GM21360 (cell line): ENCODE measurements around the gene RPL22.

ENCODE experiments used
- ATAC-seq: cut with Tn5 transposase; IDR thresholded peaks from one replicate; pipeline ENCODE4 v1.9.1; 2021; ENCODE audit warnings: mild to moderate bottlenecking, moderate library complexity; ENCODE audit not compliant: unreplicated experiment

Gene RPL22

GRCh38 chr1:6199298-6200187 is at the start of gene RPL22:
TSS of gene RPL22 (minus strand) at chr1:6199595. CDS start at chr1:6199573, 22 bp downstream.
- ATAC-seq: peak; percentile 96

GRCh38 chr1:6248161-6248776 is 48.9 kb upstream of the RPL22 start:
- no peak for ATAC-seq

DNA sequence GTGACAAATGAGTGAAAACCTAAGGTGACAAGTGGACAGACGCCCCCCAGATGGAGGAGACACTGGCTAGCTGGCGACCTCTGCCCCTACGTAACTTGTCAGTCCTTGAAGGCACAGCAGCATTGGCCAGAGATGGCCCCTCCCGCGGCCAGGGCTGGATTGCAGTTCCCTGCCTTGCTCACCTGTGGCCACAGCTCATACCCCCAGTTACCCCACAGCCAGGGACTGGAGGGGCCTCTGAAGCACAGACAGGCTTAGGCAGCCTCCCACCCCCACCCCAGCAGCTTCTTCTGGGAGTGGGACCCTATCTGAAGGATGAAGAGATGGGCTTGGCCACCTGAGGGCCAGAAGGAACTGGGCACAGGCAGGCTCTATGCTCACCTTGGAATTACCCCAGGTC is 48.3 kb upstream of the RPL22 start:
- ATAC-seq: no peak

DNA sequence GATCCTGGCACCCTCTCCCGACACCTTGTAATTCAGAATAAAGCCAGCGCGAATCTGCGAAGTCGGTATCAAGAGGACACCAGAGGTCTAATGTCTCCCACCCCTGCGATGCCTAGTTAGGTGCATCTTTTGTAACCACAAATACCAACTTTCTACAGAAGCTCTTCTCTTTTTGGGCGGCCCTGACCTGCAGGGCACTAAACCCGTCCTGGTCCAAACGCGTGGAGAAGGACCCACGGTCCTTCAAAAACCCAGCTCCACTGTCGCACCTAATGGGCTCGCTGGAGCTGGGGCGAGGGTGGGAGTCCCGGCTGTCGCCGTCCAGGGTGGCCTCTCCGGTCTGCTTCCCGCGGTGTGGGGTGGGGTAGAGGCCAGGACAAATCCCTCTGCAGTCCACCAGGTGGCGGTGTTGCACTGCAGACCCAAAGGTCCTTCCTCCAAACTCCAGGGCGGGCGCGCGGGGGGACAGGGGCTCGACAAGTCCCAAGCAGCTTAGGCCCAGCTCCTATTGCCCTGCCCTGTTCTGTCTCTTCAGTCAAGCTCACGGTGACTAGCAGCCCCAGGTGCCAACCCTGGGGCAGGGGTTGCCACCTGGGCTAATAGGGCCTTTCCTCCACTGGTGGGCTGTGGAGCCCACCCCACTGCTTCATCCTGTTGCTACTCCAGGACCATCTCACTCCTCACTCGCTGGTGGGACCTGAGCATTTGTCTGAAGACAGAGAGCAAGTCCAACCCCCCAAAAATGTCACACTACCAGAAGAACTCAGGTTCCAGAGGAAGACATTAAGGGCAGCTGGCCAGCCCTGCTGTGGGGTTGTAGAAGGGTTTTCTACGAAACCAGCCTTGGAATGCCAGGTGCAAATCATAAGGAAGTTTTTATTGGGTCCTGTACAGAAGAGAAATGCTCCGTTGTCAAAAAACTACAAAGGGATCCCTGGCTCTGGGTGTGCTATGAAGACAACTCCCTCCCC is 47.4 kb upstream of the RPL22 start:
- peak; percentile 42 for ATAC-seq

DNA sequence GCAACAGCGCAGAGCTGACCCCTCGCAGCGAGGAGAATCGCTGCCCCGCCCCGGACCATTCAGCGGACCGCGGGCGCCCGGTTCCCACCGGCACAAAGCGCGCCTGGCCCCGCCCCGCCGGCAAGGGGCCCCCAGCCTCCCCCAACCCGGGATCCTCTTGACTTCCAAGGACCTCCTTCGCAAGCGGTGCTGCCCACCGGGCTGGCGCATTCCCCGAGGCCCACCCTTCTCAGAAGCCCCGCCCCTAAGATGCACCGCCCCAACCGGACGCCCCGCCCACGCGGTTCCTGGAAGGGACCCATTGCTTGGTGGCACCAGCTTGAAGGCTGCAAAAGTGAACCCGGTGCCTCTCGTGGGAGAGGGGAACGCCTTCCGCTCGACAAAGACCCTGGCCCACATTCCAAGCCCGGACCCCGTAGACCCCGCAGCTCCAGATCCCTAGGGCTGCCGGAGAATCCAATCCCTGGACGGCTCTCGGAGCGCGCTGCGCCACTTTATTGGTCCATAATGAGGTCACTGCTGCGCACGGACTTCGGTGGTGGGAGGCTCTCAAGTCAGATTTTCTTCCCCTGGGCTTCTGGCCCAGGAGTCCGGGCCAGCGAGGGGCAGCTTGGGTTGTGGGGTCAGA is 46.6 kb upstream of the RPL22 start:
- ATAC-seq: no peak

DNA sequence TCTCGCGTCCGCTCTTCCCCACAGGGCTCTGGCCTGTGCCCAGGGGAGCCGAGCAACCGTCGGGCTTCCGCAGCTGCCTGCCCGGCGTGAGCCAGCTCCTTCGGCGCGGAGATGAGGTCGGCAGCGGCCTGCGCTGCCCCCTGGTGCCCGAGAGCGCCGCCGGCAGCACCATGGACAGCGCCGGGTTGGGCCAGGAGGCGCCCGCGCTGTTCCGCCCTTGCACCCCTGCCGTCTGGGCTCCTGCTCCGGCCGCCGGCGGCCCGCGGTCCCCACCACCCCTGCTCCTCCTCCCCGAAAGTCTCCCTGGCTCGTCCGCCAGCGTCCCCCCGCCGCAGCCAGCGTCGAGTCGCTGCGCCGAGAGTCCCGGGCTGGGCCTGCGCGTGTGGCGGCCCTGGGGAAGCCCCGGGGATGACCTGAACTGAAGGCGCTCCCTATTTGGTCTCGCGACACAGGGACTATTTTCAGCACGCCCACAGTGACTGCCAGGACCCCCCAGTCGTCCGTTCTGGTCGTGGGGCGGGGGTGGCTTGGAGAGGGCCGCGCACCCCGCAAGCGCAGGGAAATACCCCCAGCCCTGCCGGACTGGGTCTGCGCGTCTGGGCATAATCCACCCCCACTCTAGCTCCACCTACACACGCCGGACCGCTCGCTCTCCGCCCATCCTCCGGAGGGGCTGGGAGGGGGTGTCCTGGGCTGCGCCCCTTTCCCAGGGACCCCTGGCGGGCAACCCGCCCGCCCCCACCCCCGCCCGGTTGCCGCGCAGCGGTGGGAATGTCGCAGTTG is 45.9 kb upstream of the RPL22 start:
- peak; percentile 47 for ATAC-seq

GRCh38 chr1:6244401-6245049 is 45.1 kb upstream of the RPL22 start:
- no peak for ATAC-seq

DNA sequence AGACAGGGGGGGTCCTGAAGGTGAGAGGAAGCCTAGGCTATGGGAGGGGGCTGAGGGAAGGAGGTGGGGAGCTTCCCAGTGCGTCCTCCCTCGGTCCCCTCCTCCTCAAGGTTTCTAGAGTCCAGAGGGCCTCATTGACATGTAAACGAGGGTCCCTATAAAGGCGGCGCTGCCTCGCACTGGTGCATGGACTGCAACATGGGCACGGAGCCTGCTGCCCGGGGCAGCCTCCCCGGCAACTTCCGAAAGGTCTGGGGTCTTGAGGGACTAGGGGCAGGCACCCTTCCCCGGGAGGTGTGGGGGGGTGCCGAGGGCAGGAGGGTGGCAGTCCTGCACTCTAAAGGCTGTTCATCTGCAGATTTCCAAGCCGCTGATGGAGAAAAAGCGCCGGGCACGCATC is 44.6 kb upstream of the RPL22 start, which contains the start of gene HES3:
Gene HES3, plus strand, starts transcription at position 187 of the 400 bp plus-strand sequence. Its CDS starts 187 bp downstream, at position 374.
- no peak for ATAC-seq

DNA sequence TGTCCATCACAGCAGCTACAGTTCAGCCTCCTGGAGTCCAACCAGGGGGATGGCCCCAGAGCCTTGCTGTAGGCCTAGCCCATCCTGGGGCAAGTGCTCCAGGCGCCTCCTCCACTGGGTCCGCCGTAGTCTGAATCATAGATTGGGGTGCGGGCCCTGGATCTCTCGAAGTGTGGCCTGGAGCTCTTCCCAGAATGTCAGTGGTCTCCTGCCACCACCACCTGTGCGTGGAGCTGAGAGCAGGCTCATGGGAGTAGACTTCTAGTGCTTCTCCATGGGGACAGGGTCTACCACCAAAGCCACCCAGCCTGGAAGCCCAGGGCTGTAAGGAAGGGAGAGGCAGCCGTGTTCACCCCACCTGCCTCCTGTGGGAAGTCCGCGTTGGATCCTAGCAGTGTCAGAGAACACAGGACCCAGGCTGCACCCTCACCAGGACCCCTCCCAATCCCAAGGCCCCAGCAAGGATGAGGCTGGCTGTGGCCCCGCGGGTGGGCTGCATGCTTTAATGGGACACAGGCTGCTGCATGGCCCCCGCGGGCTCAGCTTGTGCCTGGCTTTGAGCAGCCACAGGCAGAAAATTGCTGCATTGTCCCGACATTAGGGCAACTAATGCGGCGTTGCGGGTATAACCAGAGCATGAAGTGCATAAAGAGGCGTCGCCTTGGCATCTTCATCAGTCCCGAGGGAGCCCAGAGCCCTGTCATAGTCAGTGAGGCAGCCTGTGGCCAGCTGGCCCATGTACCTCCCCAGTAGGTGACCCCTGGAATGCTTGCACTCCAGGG is 43.8 kb upstream of the RPL22 start:
- ATAC-seq: no peak

GRCh38 chr1:6241887-6242740 is 42.7 kb upstream of the RPL22 start:
- no peak for ATAC-seq

DNA sequence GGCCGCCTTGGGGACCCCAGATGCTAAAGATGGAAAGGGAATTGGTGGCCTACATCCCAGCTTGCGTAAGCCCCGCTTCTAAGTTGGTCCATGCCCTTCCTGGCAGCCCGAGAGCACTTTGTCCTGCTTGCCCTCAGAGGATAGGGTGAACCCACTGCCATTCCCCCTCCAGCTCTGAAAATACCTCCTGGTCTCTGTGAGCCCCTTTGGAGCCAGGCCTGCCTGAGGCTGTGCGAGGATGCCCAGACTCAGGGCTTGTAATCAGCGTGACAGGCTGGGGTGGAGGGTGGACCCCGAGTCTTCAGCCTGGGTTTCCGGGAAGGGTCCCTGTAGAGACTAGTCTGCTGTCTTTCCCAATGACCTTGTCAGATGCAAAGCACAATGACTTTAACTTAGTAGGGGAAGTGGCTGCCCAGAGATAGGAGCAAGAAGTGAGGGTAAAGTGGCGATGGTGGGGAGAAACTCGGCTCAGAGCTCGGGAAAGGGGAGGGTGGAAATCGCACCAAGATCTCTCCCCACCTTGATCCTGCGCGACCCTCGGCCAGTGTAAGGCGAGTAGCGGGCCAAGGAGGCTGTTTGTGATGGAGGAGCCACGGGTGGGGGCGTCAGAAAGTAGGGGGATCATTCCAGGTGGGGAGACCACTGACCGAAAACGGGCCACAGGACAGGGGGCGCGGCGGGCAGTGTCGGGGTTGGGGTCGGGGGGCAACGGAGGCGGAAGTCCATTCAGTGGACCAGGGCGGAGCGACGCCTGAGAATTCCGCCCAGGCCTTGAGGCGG is 41.9 kb upstream of the RPL22 start:
- ATAC-seq: no peak

- ATAC-seq: no peak
Observed at GRCh38 chr1:6239950-6240768, 40.8 kb upstream of the RPL22 start.

- no peak for ATAC-seq
Observed at GRCh38 chr1:6239213-6239752, 39.9 kb upstream of the RPL22 start.

DNA sequence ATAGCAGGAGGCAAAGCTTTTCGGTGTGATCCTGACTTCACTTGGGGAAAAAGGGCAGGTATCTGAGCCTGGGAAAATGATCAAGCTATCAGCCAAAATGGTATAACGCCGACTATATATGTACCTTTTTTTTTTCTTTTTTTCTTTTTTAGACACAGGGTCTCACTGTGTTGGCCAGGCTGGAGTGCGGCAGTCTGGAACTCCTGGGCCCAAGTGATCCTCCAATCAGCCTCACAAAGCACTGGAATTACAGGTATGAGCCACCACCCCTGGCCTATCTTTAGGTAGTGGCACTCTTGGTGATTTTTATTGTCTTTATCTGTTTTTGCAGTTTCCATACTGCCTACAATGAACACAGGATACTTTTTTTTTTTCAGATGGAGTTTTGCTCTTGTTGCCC is 37.7 kb upstream of the RPL22 start:
- no peak for ATAC-seq

- ATAC-seq: no peak
Observed at GRCh38 chr1:6235296-6235677, 35.9 kb upstream of the RPL22 start.
